Measurements from ENCODE around the gene THPO.

The THPO gene

DNA sequence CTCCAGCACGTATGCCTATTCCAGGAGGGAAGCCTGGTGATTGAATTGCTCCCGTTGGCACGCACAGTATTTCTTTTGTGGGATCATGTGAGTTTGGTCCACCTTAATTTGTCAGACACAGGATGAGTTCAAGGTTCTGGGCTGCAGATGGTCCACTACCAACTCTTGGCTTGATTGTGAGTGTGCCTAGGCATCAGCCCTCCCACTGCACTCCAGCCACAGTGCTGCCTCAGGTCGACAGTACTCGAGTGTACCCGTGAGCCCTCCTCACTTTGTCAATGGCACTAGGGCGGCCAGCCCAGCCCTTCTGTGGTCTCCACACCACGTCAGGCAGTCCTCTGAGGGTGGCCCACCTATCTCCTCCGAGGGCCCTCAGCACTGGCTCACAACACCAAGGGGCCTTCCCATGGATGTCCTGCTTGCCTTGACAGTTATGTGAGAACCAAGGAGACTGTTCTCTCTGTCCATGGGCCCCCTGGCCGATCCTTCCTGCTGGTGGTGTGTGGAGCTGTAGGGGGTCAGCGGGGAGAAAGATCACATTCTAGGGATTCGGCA lies 32.0 kb upstream of the THPO start:
- CTCF ChIA-PET: no interaction called here
- POLR2A ChIA-PET: no interaction called here
- no peak for DNase-seq (ENCODE audit: extremely low spot score)
- TF ChIP-seq HDGF (IDR thresholded peaks at IDR 0.05; ENCODE audit: borderline replicate concordance) (no peak), FOXM1 (IDR thresholded peaks at IDR 0.05; ENCODE audit: borderline replicate concordance) (no peak), L3MBTL2 (conservative IDR thresholded peaks at IDR 0.05) (no peak), NFRKB (IDR thresholded peaks at IDR 0.05) (no peak), ELF4 (IDR thresholded peaks at IDR 0.05) (no peak), SUZ12 (IDR thresholded peaks at IDR 0.05) (no peak), ZNF384 (IDR thresholded peaks at IDR 0.05) (no peak)
- TF ChIP-seq, protein P1, sequence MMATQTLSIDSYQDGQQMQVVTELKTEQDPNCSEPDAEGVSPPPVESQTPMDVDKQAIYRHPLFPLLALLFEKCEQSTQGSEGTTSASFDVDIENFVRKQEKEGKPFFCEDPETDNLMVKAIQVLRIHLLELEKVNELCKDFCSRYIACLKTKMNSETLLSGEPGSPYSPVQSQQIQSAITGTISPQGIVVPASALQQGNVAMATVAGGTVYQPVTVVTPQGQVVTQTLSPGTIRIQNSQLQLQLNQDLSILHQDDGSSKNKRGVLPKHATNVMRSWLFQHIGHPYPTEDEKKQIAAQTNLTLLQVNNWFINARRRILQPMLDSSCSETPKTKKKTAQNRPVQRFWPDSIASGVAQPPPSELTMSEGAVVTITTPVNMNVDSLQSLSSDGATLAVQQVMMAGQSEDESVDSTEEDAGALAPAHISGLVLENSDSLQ (IDR thresholded peaks at IDR 0.05): no peak

DNA sequence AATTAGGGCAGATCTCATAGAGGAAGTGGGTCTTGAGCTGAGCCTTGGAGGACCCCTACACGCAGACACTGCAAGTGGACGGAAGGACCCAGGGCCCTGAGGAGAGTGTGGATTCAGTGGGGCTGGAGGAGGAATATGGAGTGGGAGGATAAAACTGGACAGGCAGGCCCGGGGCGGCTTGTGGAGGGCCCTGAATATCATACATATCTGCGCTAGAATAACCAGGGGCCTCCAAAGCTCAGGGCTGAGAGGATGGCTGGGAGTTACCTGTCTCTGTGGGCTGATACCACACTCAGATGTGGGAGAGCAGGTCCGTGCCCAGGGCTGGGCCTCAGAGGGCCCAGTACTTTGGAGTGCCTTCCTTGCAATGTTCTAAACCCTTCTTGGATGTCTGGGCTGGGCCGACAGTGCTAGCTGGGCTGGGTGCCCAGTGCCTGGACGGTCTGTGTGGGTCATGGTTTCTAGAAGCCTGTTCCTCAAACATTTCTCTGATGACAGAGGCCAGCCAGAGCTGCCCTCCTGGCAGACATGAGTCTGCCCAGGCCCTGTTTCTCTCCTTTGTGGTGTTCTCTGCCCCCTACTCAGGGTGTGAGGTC lies 31.4 kb upstream of the THPO start:
- CTCF ChIA-PET: no interaction called here
- POLR2A ChIA-PET: no interaction called here
- TF ChIP-seq L3MBTL2 (conservative IDR thresholded peaks at IDR 0.05): no peak
- no peak for TF ChIP-seq ARNT (IDR thresholded peaks at IDR 0.05)
- no peak for TF ChIP-seq TARDBP (IDR thresholded peaks at IDR 0.05)
- TF ChIP-seq FOXM1 (IDR thresholded peaks at IDR 0.05; ENCODE audit: borderline replicate concordance): no peak
- TF ChIP-seq FOXK2 (IDR thresholded peaks at IDR 0.05): no peak
- TF ChIP-seq, protein P1 (IDR thresholded peaks at IDR 0.05): no peak
- TF ChIP-seq CTBP1 (IDR thresholded peaks at IDR 0.05; ENCODE audit: borderline replicate concordance): no peak
- TF ChIP-seq ZNF384 (IDR thresholded peaks at IDR 0.05): no peak
- TF ChIP-seq BHLHE40 (IDR thresholded peaks at IDR 0.05; ENCODE audit: borderline replicate concordance): no peak
- TF ChIP-seq HDGF (IDR thresholded peaks at IDR 0.05; ENCODE audit: borderline replicate concordance): no peak
- TF ChIP-seq SP1 (IDR thresholded peaks at IDR 0.05): no peak
- TF ChIP-seq SUZ12 (IDR thresholded peaks at IDR 0.05): no peak
- no peak for TF ChIP-seq LEF1 (IDR thresholded peaks at IDR 0.05; ENCODE audit: borderline replicate concordance)
- TF ChIP-seq FOXA1 (IDR thresholded peaks at IDR 0.05): no peak
- TF ChIP-seq NFRKB (IDR thresholded peaks at IDR 0.05): no peak
- TF ChIP-seq ELF4 (IDR thresholded peaks at IDR 0.05): no peak
- DNase-seq (ENCODE audit: extremely low spot score): no peak

DNA sequence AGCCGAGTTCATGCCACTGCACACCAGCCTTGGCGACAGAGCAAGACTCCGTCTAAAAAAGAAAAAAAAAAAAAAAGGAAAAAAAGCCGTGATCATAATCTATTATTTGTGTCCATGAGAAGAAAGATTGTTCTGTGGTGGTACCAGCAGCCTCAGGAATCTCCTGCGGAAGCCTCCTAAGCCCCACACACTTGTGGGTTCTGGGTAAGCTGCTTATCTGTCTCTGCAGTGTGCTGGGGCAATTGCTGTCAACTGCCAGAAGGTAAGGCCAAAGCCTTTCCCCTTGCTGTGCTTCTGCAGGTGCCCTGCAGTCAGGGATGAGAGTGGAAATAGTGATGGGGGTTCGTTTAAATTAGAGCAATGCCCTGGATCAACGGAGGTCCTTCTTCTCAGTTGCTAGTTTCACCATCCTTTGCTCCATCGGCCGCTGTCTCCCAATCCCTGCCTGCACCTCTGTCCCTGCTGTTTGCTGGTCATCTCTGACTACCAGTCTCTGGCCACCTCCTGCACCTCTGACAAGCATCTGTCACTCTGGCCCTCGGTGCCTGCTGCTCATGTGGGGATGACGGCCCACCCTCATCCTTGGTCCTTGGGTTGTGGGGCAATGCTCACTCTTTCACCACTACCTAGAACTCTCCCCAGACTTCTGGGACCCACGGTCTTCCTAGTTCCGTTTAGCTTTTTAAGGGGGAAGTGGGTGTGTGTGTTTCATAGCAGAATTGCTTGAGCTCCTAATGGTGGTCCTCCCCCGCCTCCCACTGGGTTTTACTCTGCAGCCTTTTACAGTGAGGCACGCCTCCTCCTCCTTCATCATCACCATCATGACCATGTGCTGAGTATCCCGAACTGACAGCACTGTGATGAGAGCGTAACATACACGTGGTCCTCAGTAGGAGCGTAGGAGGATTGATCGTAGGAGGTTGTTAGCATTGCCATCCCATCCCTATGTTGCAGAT lies 27.3 kb upstream of the THPO start:
- ChIA-PET CTCF (interaction anchor here (0.6 kb wide), 1 partner anchor 33 kb away, joined by 4 read pairs; no protein-coding TSS in a partner anchor), POLR2A (no interaction called here)
- TF ChIP-seq, protein P1 (IDR thresholded peaks at IDR 0.05): no peak
- TF ChIP-seq CTBP1 (IDR thresholded peaks at IDR 0.05; ENCODE audit: borderline replicate concordance) (no peak), NFRKB (IDR thresholded peaks at IDR 0.05) (no peak), SP1 (IDR thresholded peaks at IDR 0.05) (no peak), ARNT (IDR thresholded peaks at IDR 0.05) (no peak), LEF1 (IDR thresholded peaks at IDR 0.05; ENCODE audit: borderline replicate concordance) (no peak), FOXA1 (IDR thresholded peaks at IDR 0.05) (no peak), ZNF384 (IDR thresholded peaks at IDR 0.05) (no peak), SUZ12 (IDR thresholded peaks at IDR 0.05) (no peak), HDGF (IDR thresholded peaks at IDR 0.05; ENCODE audit: borderline replicate concordance) (no peak), FOXM1 (IDR thresholded peaks at IDR 0.05; ENCODE audit: borderline replicate concordance) (no peak), BHLHE40 (IDR thresholded peaks at IDR 0.05; ENCODE audit: borderline replicate concordance) (no peak), TARDBP (IDR thresholded peaks at IDR 0.05) (no peak), L3MBTL2 (conservative IDR thresholded peaks at IDR 0.05) (no peak), ELF4 (IDR thresholded peaks at IDR 0.05) (no peak), FOXK2 (IDR thresholded peaks at IDR 0.05) (no peak)
- DNase-seq (ENCODE audit: extremely low spot score): no peak

DNA sequence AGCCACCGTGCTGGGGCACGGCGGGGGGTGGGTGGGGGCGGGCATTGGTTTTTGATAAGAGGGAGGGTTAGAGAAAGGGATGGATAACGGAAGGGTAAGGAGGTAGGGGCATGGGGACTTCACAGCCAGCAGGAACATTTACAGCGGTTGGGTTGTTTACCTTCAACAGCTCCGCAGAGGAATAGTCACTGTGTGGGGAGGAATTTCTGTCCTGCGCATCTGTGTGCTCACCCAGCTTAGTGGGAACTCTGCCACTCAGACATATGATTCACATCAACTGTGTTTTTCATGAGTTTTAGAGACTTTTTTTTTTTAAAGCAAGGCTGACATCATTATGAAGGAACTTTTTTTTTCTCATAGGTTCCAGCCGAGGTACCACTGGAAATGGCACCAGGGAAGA lies 21.4 kb upstream of the THPO start:
- TF ChIP-seq TARDBP (IDR thresholded peaks at IDR 0.05): no peak
- TF ChIP-seq BHLHE40 (IDR thresholded peaks at IDR 0.05; ENCODE audit: borderline replicate concordance): no peak
- TF ChIP-seq L3MBTL2 (conservative IDR thresholded peaks at IDR 0.05): no peak
- no peak for TF ChIP-seq ARNT (IDR thresholded peaks at IDR 0.05)
- no peak for TF ChIP-seq ZNF384 (IDR thresholded peaks at IDR 0.05)
- no peak for TF ChIP-seq HDGF (IDR thresholded peaks at IDR 0.05; ENCODE audit: borderline replicate concordance)
- TF ChIP-seq, protein P1 (IDR thresholded peaks at IDR 0.05): no peak
- TF ChIP-seq LEF1 (IDR thresholded peaks at IDR 0.05; ENCODE audit: borderline replicate concordance): no peak
- no peak for TF ChIP-seq ELF4 (IDR thresholded peaks at IDR 0.05)
- TF ChIP-seq FOXK2 (IDR thresholded peaks at IDR 0.05): no peak
- no peak for TF ChIP-seq SP1 (IDR thresholded peaks at IDR 0.05)
- TF ChIP-seq NFRKB (IDR thresholded peaks at IDR 0.05): no peak
- TF ChIP-seq FOXM1 (IDR thresholded peaks at IDR 0.05; ENCODE audit: borderline replicate concordance): no peak
- no peak for TF ChIP-seq CTBP1 (IDR thresholded peaks at IDR 0.05; ENCODE audit: borderline replicate concordance)
- TF ChIP-seq FOXA1 (IDR thresholded peaks at IDR 0.05): no peak
- TF ChIP-seq SUZ12 (IDR thresholded peaks at IDR 0.05): no peak
- ChIA-PET POLR2A (no interaction called here), CTCF (interaction anchor here (0.7 to 1.1 kb wide), 2 partner anchors 15 to 29 kb away, joined by 3 to 4 read pairs; no protein-coding TSS in a partner anchor)

More for the DNA sequence above, 21.4 kb upstream of the THPO start:
- no peak for DNase-seq (ENCODE audit: extremely low spot score)
